CD4-positive, alpha-beta T cell treated with Interleukin-15 for 4 hours (primary cell): ENCODE results near the gene WNT9B.
"Not testable (repeated sequence)": the region's sequence is repeated elsewhere in the genome, so short reads cannot be mapped to it uniquely, and the experiment has no call there.

Experiments
- DNase-seq: peaks from one replicate; pipeline ENCODE4 v3.0.0-alpha.2; 2020; ENCODE audit warnings: low spot score

The WNT9B gene

GRCh38 chr17:46910179-46910927 lies 59.0 kb downstream of the WNT9B start:
- DNase-seq: no peak

- DNase-seq: no peak
These were observed 59.9 kb downstream of the WNT9B start for GRCh38 chr17:46911311-46911710.

- DNase-seq: no peak
These were observed 64.2 kb downstream of the WNT9B start for GRCh38 chr17:46915596-46915995.

- DNase-seq: no peak
These were observed 64.8 kb downstream of the WNT9B start for GRCh38 chr17:46916211-46916610.

- DNase-seq: no peak
These were observed 65.2 kb downstream of the WNT9B start for GRCh38 chr17:46916623-46917022.

GRCh38 chr17:46917041-46917440 lies 65.7 kb downstream of the WNT9B start:
- DNase-seq: no peak

- no peak for DNase-seq
These were observed 66.1 kb downstream of the WNT9B start for GRCh38 chr17:46917516-46917915.

GRCh38 chr17:46921962-46922361 lies 70.6 kb downstream of the WNT9B start:
- DNase-seq: not testable (repeated sequence)

GRCh38 chr17:46922487-46922803 lies 71.1 kb downstream of the WNT9B start:
- no peak for DNase-seq

- peak; percentile 88 for DNase-seq
These were observed 71.6 kb downstream of the WNT9B start, which contains the start of gene GOSR2 for GRCh38 chr17:46922804-46923635. GOSR2 (plus strand) TSS chr17:46923160; CDS start chr17:46923193, 33 bp downstream.

- DNase-seq: no peak
These were observed 73.9 kb downstream of the WNT9B start for GRCh38 chr17:46925185-46925868.

- no peak for DNase-seq
These were observed 77.3 kb downstream of the WNT9B start for GRCh38 chr17:46928467-46929261.

- DNase-seq: no peak
These were observed 78.0 kb downstream of the WNT9B start for GRCh38 chr17:46929413-46929812.

GRCh38 chr17:46930051-46930450 lies 78.7 kb downstream of the WNT9B start:
- DNase-seq: no peak

GRCh38 chr17:46931596-46931995 lies 80.2 kb downstream of the WNT9B start:
- no peak for DNase-seq

GRCh38 chr17:46935658-46936266 lies 84.4 kb downstream of the WNT9B start:
- no peak for DNase-seq
